ENCODE measurements around the gene HPSE2.

The HPSE2 gene

GRCh38 chr10:99224766-99225165, 10.9 kb downstream of the HPSE2 start (continued):
- no peak for TF ChIP-seq POU6F1 (CRISPR knock-in tag; IDR thresholded peaks at IDR 0.05; ENCODE audit: borderline replicate concordance, low read depth)
- TF ChIP-seq CSRNP3 (CRISPR knock-in tag; IDR thresholded peaks at IDR 0.05) = no peak
- TF ChIP-seq TSHZ2 (CRISPR knock-in tag; IDR thresholded peaks at IDR 0.05) = no peak
- no peak for TF ChIP-seq ESRRG (CRISPR knock-in tag; IDR thresholded peaks at IDR 0.05)
- no peak for TF ChIP-seq ARNTL (CRISPR knock-in tag; IDR thresholded peaks at IDR 0.05; ENCODE audit: borderline replicate concordance, low read depth)
- no peak for TF ChIP-seq BACH2 (CRISPR knock-in tag; IDR thresholded peaks at IDR 0.05; ENCODE audit: borderline replicate concordance)
- TF ChIP-seq ZC3H10 (CRISPR knock-in tag; IDR thresholded peaks at IDR 0.05) = no peak
- TF ChIP-seq TOX (CRISPR knock-in tag; IDR thresholded peaks at IDR 0.05; ENCODE audit: borderline replicate concordance) = no peak
- TF ChIP-seq SNAI2 (CRISPR knock-in tag; IDR thresholded peaks at IDR 0.05) = no peak
- no peak for TF ChIP-seq OSR1 (CRISPR knock-in tag; IDR thresholded peaks at IDR 0.05)
- no peak for TF ChIP-seq ZFP3 (CRISPR knock-in tag; IDR thresholded peaks at IDR 0.05)

GRCh38 chr10:99207340-99207739, 28.3 kb downstream of the HPSE2 start:
- no peak for ATAC-seq

GRCh38 chr10:99203310-99203709, 32.3 kb downstream of the HPSE2 start:
- no peak for ATAC-seq
- TF ChIP-seq ZFP3 (CRISPR knock-in tag; IDR thresholded peaks at IDR 0.05) = no peak
- no peak for TF ChIP-seq OSR1 (CRISPR knock-in tag; IDR thresholded peaks at IDR 0.05)
- no peak for TF ChIP-seq TCF4 (CRISPR knock-in tag; IDR thresholded peaks at IDR 0.05; ENCODE audit: borderline replicate concordance)
- TF ChIP-seq TOX (CRISPR knock-in tag; IDR thresholded peaks at IDR 0.05; ENCODE audit: borderline replicate concordance) = no peak
- no peak for TF ChIP-seq POU6F1 (CRISPR knock-in tag; IDR thresholded peaks at IDR 0.05; ENCODE audit: borderline replicate concordance, low read depth)
- TF ChIP-seq ZNF8 (CRISPR knock-in tag; IDR thresholded peaks at IDR 0.05) = no peak
- no peak for TF ChIP-seq RARB (CRISPR knock-in tag; IDR thresholded peaks at IDR 0.05)
- TF ChIP-seq CREB5 (CRISPR knock-in tag; IDR thresholded peaks at IDR 0.05; ENCODE audit: low read depth) = no peak
- no peak for TF ChIP-seq ESRRG (CRISPR knock-in tag; IDR thresholded peaks at IDR 0.05)

More at GRCh38 chr10:99207340-99207739, 28.3 kb downstream of the HPSE2 start:
- no peak for TF ChIP-seq ZFP3 (CRISPR knock-in tag; IDR thresholded peaks at IDR 0.05)
- no peak for TF ChIP-seq CSDC2 (CRISPR knock-in tag; IDR thresholded peaks at IDR 0.05)
- TF ChIP-seq SNAI2 (CRISPR knock-in tag; IDR thresholded peaks at IDR 0.05) = no peak
- TF ChIP-seq CREB5 (CRISPR knock-in tag; IDR thresholded peaks at IDR 0.05; ENCODE audit: low read depth) = no peak
- TF ChIP-seq ZC3H10 (CRISPR knock-in tag; IDR thresholded peaks at IDR 0.05) = no peak
- TF ChIP-seq ZNF8 (CRISPR knock-in tag; IDR thresholded peaks at IDR 0.05) = no peak
- no peak for TF ChIP-seq OSR1 (CRISPR knock-in tag; IDR thresholded peaks at IDR 0.05)
- no peak for TF ChIP-seq ZFP30 (CRISPR knock-in tag; IDR thresholded peaks at IDR 0.05)
- TF ChIP-seq ISL1 (CRISPR knock-in tag; IDR thresholded peaks at IDR 0.05) = no peak
- no peak for TF ChIP-seq TCF4 (CRISPR knock-in tag; IDR thresholded peaks at IDR 0.05; ENCODE audit: borderline replicate concordance)
- no peak for TF ChIP-seq ESRRG (CRISPR knock-in tag; IDR thresholded peaks at IDR 0.05)
- no peak for TF ChIP-seq ZNF70 (CRISPR knock-in tag; IDR thresholded peaks at IDR 0.05)
- TF ChIP-seq CSRNP3 (CRISPR knock-in tag; IDR thresholded peaks at IDR 0.05) = no peak
- TF ChIP-seq GLIS3 (CRISPR knock-in tag; IDR thresholded peaks at IDR 0.05) = no peak
